A673 (cell line): ENCODE results near the gene LIPH. TPM values are rescaled to one million over a fixed set of nuclear protein-coding genes. Genes with fewer than 3 reads are reported as not detected.

Experiments used
- BruUV-seq: library from RNA; stranded (reverse); fragments of 400-500 nt; replicated peaks from 2 replicates; lab custom pipeline; 2021; lab: Mats Ljungman, UMichigan
- CTCF ChIA-PET: fragments of 300-600 bp; sonication (Branson Sonifier 250); formaldehyde crosslinking; loops from one replicate; lab custom pipeline; 2022; ENCODE audit warnings: antibody characterized with exemption; lab: Charles Lee
- POLR2A ChIA-PET: fragments of 300-600 bp; sonication (Branson Sonifier 250); formaldehyde crosslinking; loops from one replicate; lab custom pipeline; 2022; ENCODE audit warnings: antibody characterized with exemption; ENCODE audit not compliant: low non-redundant PET; lab: Charles Lee
- DNase-seq: peaks from one replicate; pipeline ENCODE4 v3.0.0-alpha.2; 2015; ENCODE audit warnings: low spot score
- H3K27ac ChIP-seq: fragments of 200-600 bp; sonication (generic); 2 replicates; pipeline ENCODE4 v1.5.1; 2016; ENCODE audit warnings: mixed run types, low read depth, mild to moderate bottlenecking, mixed read lengths, antibody characterized with exemption, low read length; ENCODE audit not compliant: poor library complexity, severe bottlenecking
- H3K27me3 ChIP-seq: fragments of 200-600 bp; sonication (generic); replicated peaks from 2 replicates; pipeline ENCODE4 v1.6.1; 2017; ENCODE audit warnings: mixed run types, low read depth, mild to moderate bottlenecking, mixed read lengths, antibody characterized with exemption, low read length; ENCODE audit not compliant: insufficient read depth, poor library complexity
- H3K36me3 ChIP-seq: fragments of 200-600 bp; sonication (generic); 2 replicates; pipeline ENCODE4 v1.6.1; 2016; ENCODE audit warnings: mixed run types, mild to moderate bottlenecking, mixed read lengths, antibody characterized with exemption, low read length; ENCODE audit not compliant: insufficient read depth, poor library complexity, severe bottlenecking
- H3K4me1 ChIP-seq: fragments of 200-600 bp; sonication (generic); 2 replicates; pipeline ENCODE4 v1.6.1; 2017; ENCODE audit warnings: mixed run types, mild to moderate bottlenecking, mixed read lengths, antibody characterized with exemption, low read length; ENCODE audit not compliant: insufficient read depth, poor library complexity, severe bottlenecking
- H3K4me3 ChIP-seq: fragments of 200-600 bp; sonication (generic); 2 replicates; pipeline ENCODE4 v1.5.1; 2016; ENCODE audit warnings: low read depth, mixed run types, mild to moderate bottlenecking, mixed read lengths, low read length; ENCODE audit not compliant: poor library complexity, severe bottlenecking
- H3K9me3 ChIP-seq: fragments of 200-600 bp; sonication (generic); 2 replicates; pipeline ENCODE4 v1.6.1; 2016; ENCODE audit warnings: mixed run types, low read depth, mild to moderate bottlenecking, mixed read lengths, antibody characterized with exemption, low read length; ENCODE audit not compliant: poor library complexity, severe bottlenecking
- EZH2 ChIP-seq: fragments of 200-600 bp; sonication (generic); IDR thresholded peaks from 2 replicates; pipeline ENCODE4 v1.6.1; 2017; ENCODE audit warnings: borderline replicate concordance, low read depth, mild to moderate bottlenecking, mixed read lengths, antibody characterized with exemption, low read length; ENCODE audit not compliant: poor library complexity, severe bottlenecking
- intact Hi-C: fragments of 100-400 bp; cut with micrococcal nuclease; formaldehyde crosslinking; loops from one replicate; pipeline ENCODE4 v1.10.0; 2022; ENCODE audit not compliant: unreplicated experiment
- total RNA-seq: library from RNA; stranded (reverse); gene quantifications from 2 replicates; pipeline ENCODE4 v1.2.3, GENCODE V29; 2021
- TF ChIP-seq, protein P1 (sequence below): fragments of 300-800, 200-600 bp; sonication (generic); conservative IDR thresholded peaks from 2 replicates; pipeline ENCODE4 v1.5.1; 2017; ENCODE audit warnings: low read depth, mild to moderate bottlenecking, antibody characterized with exemption, low read length, moderate library complexity, mixed read lengths

LIPH gene
- total RNA-seq, 1 experiment from 2014 or later: 12.1 TPM

DNA sequence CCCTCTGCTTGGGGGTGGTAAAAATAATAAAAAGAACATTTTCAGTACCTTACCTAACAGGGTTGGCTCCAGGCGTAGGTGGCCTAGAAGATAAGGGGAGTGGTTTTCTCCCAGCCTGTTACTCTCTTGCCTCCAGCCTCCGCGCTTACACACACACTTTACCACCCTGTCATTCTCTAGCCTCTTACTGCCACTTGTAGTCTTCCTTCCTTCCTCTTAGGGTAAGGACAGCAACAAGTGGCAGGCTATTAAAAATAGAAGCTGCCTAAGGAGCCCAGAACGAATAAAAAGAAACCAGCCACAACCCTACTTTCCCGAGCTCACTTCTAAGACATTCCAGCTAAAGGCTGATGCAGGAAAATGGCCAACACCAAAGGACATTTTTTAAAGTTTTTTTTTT, 9.6 kb upstream of the LIPH start:
- Histone ChIP-seq H3K4me1 (no peaks in the 10 kb centered on the region), H3K36me3 (no peaks in the 10 kb centered on the region), H3K27ac (no peak overlapping the region), H3K27me3 (no peaks in the 10 kb centered on the region), H3K4me3 (no peak overlapping the region), H3K9me3 (no peaks in the 10 kb centered on the region)
- TF ChIP-seq EZH2: no peak
- TF ChIP-seq, protein P1, sequence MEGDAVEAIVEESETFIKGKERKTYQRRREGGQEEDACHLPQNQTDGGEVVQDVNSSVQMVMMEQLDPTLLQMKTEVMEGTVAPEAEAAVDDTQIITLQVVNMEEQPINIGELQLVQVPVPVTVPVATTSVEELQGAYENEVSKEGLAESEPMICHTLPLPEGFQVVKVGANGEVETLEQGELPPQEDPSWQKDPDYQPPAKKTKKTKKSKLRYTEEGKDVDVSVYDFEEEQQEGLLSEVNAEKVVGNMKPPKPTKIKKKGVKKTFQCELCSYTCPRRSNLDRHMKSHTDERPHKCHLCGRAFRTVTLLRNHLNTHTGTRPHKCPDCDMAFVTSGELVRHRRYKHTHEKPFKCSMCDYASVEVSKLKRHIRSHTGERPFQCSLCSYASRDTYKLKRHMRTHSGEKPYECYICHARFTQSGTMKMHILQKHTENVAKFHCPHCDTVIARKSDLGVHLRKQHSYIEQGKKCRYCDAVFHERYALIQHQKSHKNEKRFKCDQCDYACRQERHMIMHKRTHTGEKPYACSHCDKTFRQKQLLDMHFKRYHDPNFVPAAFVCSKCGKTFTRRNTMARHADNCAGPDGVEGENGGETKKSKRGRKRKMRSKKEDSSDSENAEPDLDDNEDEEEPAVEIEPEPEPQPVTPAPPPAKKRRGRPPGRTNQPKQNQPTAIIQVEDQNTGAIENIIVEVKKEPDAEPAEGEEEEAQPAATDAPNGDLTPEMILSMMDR: no peak
- ChIA-PET CTCF (no interaction called here), POLR2A (no interaction called here)
- no TSS peak for BruUV-seq
- intact Hi-C loops: no loop called here
- DNase-seq: no peak

DNA sequence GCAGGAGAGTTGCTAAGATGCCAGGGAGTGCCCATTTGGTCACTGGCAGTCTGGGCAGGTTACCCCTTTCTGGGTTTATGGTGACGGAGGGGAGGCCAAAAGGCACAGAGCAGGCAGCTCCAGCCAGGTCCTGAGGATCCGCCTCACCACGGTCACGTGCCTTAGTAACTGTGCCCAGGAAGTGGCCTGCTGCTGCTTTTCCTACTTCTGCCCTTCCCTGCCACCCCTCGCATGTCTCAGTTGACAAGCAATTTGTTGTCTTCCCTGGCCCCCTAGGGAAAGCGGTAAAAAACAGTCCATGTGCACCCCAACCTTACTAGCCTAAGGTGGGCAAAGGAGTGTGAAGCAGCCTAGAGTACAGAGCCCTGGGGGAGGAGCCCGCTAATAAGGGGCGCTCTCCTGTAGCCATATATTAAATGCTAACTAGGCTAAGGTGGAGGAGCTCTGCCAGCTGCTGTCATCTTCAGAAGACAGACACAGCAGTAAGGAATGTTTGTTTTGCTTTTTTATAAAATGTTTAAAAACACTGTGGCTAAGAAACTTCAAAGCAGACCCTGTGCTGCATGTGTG, 9.1 kb upstream of the LIPH start:
- intact Hi-C loops: no loop called here
- Histone ChIP-seq H3K4me1 (no peaks in the 10 kb centered on the region), H3K4me3 (no peak overlapping the region), H3K9me3 (no peaks in the 10 kb centered on the region), H3K27ac (no peak overlapping the region), H3K36me3 (no peaks in the 10 kb centered on the region), H3K27me3 (no peaks in the 10 kb centered on the region)
- no peak for DNase-seq
- BruUV-seq: no TSS peak
- ChIA-PET CTCF (no interaction called here), POLR2A (no interaction called here)
- no peak for TF ChIP-seq EZH2
- TF ChIP-seq, protein P1: no peak

DNA sequence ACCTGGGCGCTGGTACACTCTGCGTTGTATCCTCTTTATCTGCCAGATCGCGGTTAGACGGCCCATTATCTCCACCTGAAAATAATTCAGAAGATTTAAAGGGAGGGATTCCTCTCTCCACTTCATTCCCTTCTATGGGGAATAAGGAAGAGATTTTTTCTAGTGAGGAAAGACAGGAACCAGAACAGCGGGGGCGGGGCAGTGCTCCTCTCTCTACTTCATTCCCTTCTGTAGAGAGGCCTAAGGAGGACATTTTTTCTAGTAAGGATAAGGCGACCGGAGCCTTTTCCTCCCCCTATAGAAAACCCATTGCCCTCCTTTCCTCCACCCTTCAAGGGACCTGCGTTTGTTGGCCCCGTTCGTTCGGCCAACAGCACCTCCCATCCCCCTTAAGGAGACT, 8.3 kb upstream of the LIPH start:
- no peak for DNase-seq
- ChIA-PET POLR2A (no interaction called here), CTCF (no interaction called here)
- Histone ChIP-seq H3K36me3 (no peaks in the 10 kb centered on the region), H3K27ac (no peak overlapping the region), H3K4me1 (no peaks in the 10 kb centered on the region), H3K27me3 (no peaks in the 10 kb centered on the region), H3K4me3 (no peak overlapping the region), H3K9me3 (no peaks in the 10 kb centered on the region)
- TF ChIP-seq EZH2: no peak
- TF ChIP-seq, protein P1: no peak
- BruUV-seq: no TSS peak
- intact Hi-C loops: no loop called here
